Measurements from ENCODE around the gene HOXA13. TPM values are rescaled to one million over a fixed set of nuclear protein-coding genes. Genes with fewer than 3 reads are reported as not detected.
A peak's percentile ranks its signal among the peaks of the same experiment; 100 is the strongest.

The HOXA13 gene
- total RNA-seq, 1 donor from 2014 or later: not detected

DNA sequence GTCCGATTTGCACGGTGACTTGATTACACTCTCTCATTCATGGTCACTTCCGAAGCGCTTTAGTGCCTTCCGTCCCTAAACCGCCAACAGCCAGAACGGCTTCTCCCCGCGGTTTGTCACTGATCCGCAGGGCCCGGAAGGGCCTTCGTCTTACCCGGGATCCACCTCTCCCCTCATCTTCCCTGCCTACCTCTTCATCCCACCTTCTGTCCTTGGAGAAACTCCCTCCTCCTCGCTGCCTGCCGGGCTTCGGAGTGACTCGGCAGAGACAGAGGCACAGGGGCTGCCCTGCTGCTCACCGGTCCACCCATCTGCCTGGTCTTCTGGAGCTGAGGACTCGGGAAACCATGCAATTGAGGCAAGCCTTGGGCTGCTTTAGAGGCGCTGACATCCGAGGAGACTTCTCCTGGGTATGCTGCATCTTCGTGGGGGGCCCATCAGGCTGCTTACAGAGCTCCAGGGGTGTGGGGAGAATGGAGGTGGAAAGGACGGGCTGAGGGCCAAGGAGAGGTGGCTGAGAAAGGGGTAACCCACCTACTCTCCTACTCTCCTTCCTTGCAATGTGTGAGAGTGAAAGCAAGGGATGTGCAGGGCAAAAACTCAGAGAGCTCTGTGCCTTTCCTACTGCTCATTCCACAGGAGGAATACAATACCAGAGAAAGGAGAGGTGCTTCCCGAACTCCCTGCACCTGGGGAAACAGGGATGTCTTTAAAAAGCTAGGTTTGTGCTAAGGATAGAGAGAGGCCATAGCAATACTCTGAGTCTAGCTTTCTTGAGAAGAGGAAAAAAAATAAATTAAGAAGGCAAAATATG is 13.8 kb downstream of the HOXA13 start:
- Mint-ChIP-seq H3K9me3 (ENCODE audit: low read depth) (no peaks in the 10 kb centered on the region), H3K27me3 (ENCODE audit: low read depth) (peaks cover 80% of the 10 kb centered on the region), H3K4me3 (ENCODE audit: unreplicated experiment) (no peak overlapping the region), H3K36me3 (ENCODE audit: low read depth) (peaks cover 4% of the 10 kb centered on the region), H3K4me1 (ENCODE audit: low read depth) (peaks cover 37% of the 10 kb centered on the region), H3K27ac (ENCODE audit: unreplicated experiment) (no peak overlapping the region)
- DNase-seq (ENCODE audit: low spot score): peak; percentile 60
- TF ChIP-seq, protein P1, sequence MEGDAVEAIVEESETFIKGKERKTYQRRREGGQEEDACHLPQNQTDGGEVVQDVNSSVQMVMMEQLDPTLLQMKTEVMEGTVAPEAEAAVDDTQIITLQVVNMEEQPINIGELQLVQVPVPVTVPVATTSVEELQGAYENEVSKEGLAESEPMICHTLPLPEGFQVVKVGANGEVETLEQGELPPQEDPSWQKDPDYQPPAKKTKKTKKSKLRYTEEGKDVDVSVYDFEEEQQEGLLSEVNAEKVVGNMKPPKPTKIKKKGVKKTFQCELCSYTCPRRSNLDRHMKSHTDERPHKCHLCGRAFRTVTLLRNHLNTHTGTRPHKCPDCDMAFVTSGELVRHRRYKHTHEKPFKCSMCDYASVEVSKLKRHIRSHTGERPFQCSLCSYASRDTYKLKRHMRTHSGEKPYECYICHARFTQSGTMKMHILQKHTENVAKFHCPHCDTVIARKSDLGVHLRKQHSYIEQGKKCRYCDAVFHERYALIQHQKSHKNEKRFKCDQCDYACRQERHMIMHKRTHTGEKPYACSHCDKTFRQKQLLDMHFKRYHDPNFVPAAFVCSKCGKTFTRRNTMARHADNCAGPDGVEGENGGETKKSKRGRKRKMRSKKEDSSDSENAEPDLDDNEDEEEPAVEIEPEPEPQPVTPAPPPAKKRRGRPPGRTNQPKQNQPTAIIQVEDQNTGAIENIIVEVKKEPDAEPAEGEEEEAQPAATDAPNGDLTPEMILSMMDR (IDR thresholded peaks at IDR 0.05): no peak

DNA sequence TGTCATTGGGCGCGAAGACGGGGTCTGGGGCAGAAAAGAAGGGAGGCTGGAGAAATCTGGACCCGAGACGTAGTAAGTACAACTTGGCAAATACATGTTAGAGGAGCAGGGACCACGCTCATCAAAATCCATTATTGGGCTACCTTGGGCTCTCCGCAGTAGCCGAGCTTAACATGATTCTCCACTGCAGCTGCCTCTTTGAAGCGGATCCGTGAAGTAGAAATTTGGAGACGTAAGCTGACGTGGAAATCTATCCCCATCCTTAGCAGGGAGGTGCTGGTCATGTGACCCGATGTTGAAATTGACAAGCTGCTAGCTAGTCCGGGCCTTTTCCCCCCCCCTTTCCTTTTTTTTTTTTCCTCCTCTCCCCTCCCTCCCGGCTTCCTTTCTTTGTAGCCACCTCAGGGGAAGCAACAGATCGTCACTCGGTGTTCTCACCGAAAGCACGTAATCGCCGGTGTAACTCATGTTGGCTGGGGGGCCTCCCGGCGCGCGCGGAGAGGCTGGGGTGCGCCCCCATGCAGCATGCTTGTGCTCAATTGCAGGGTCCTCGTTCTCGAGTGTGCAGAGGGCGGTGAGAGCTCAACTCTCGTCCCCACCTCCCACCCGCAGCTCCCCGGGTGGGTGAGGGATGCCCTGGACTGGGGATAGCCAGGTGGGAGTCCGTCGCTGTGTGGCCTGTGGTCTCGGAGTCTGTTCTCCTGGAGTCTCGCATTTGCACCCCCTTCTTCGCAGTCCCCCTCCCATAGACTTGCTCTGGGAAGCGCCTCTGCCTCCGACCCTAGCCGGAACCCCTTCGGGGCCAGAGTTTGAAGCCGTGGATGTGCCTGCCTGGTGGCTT is 14.7 kb downstream of the HOXA13 start, which contains the start of gene HOXA11:
Gene HOXA11, minus strand, starts transcription at position 220 of the 841 bp plus-strand sequence. Its CDS starts 88 bp downstream, at position 132.
- TF ChIP-seq, protein P1 (IDR thresholded peaks at IDR 0.05): no peak
- peak; percentile 58 for DNase-seq (ENCODE audit: low spot score)
- Mint-ChIP-seq H3K4me3 (ENCODE audit: unreplicated experiment) (peak within 1 kb of the TSS; percentile 63), H3K4me1 (ENCODE audit: low read depth) (peaks cover 39% of the 10 kb centered on the region), H3K9me3 (ENCODE audit: low read depth) (no peaks in the 10 kb centered on the region), H3K27ac (ENCODE audit: unreplicated experiment) (no peak within 1 kb of the TSS), H3K27me3 (ENCODE audit: low read depth) (peaks cover 76% of the 10 kb centered on the region), H3K36me3 (ENCODE audit: low read depth) (peaks cover 4% of the 10 kb centered on the region)

DNA sequence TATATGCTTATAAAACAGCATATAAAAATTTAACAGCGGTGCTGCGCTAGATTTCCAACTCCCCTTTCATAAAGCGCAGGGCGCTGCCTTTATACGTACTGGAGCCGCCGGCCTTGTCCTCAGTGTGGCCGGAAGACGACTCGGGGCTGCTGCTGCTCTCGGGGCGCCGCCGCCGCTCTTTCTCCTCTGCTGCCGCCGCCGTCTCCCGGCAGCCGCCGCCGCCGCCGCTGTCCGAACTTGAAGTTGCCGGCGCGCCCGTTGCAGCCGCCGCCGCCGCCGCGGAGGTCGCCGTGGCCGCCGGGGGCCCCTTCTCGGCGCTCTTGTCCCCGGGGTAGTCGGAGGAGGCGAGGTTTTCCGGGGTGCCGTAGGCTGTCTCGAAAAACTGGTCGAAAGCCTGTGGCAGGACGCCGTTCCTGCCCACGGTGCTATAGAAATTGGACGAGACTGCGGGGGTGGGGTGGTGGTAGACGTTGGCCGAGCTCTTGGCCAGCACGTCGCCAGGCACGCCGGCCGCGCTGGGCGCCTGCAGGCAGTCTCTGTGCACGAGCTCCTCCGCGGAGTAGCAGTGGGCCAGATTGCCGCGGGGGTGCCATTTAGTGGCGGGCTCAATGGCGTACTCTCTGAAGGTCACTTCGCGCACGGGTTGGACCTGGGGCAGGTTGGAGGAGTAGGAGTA is 15.4 kb downstream of the HOXA13 start:
- TF ChIP-seq, protein P1 (IDR thresholded peaks at IDR 0.05): no peak
- Mint-ChIP-seq H3K4me3 (ENCODE audit: unreplicated experiment) (peak overlapping the region; percentile 63), H3K9me3 (ENCODE audit: low read depth) (no peaks in the 10 kb centered on the region), H3K4me1 (ENCODE audit: low read depth) (peaks cover 44% of the 10 kb centered on the region), H3K36me3 (ENCODE audit: low read depth) (peaks cover 5% of the 10 kb centered on the region), H3K27ac (ENCODE audit: unreplicated experiment) (no peak overlapping the region), H3K27me3 (ENCODE audit: low read depth) (peaks cover 75% of the 10 kb centered on the region)
- DNase-seq (ENCODE audit: low spot score): peak; percentile 88

DNA sequence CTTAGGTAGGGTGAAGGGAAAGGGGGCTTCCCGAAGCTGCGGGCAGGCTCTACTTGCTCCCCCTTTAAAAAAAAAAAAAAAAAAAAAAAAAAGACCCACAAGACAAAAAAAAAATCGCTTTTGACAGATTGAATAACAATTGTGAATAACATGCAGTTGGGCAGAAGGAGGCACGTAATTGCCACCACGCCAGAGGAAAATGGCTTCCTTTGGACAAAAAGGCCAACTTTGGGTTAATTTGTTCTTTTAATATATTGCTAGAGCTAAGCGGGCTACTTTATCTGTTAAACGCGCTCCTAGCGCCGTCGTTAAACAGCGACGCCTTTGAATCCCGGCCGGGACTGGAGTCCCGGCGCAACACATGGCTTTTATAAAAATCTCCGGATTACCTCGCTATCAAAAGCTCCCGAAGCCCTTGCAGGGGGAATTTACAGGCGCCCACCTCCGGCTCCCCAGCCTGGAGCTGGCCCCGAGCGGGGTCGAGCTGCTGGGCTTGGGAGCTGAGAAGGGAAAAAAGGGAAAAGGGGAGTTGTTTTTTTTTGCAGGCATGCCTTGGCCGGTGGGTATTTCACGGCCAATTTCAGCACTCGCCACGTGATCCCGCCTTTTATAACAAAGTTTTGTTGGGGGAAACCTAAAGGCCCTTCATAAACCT is 16.1 kb downstream of the HOXA13 start:
- H3K4me3 Mint-ChIP-seq (ENCODE audit: unreplicated experiment): peak overlapping the region; percentile 63
- TF ChIP-seq, protein P1 (IDR thresholded peaks at IDR 0.05): peak; percentile 18
- no peaks in the 10 kb centered on the region for H3K9me3 Mint-ChIP-seq (ENCODE audit: low read depth)
- no peak for DNase-seq (ENCODE audit: low spot score)
- peaks cover 75% of the 10 kb centered on the region for H3K27me3 Mint-ChIP-seq (ENCODE audit: low read depth)
- peaks cover 8% of the 10 kb centered on the region for H3K36me3 Mint-ChIP-seq (ENCODE audit: low read depth)
- peaks cover 43% of the 10 kb centered on the region for H3K4me1 Mint-ChIP-seq (ENCODE audit: low read depth)
- H3K27ac Mint-ChIP-seq (ENCODE audit: unreplicated experiment): no peak overlapping the region
